Spleen (tissue), 7 donors: ENCODE data around the gene SLC35B1.
A peak's percentile ranks its signal among the peaks of the same experiment; 100 is the strongest.

Source experiments
- CTCF ChIP-seq, 11 experiments: fragments of 200-600 bp in 7 of 11; fragments of 450-650 bp in 4 of 11; sonication (generic) in 4 of 11; IDR thresholded peaks in 8 of 11; conservative IDR thresholded peaks in 3 of 11; 1 replicate in 7 of 11; 2 replicates in 4 of 11; pipeline versions ENCODE4 v1.4.0 to v1.8.0; 2016 to 2021; ENCODE audit warnings: antibody characterized with exemption in 11 of 11, inconsistent platforms in 4 of 11, mild to moderate bottlenecking in 1 of 11
- POLR2A ChIP-seq, 3 donors: fragments of 450-650 bp; IDR thresholded peaks; one replicate each; pipeline ENCODE4 v1.5.1; 2017; ENCODE audit warnings: antibody characterized with exemption in 3 of 3, mild to moderate bottlenecking in 1 of 3
- POLR2AphosphoS5 ChIP-seq, 3 donors: sonication (generic); formaldehyde crosslinking; IDR thresholded peaks; one replicate each; pipeline ENCODE4 v1.5.1; 2017; ENCODE audit warnings: antibody characterized with exemption in 3 of 3
- donor health status: DM: no; HTN: no; CAD: no; lungs with moderate emphysema.
- donor health status: DM: no; HTN: no; CAD: no.
- donor health status: DM: no; HTN: no; CAD: no.

GRCh38 chr17:49748791-49749190, 41.0 kb upstream of the SLC35B1 start:
- TF ChIP-seq POLR2A (IDR thresholded peaks at IDR 0.05) (no peak), CTCF (IDR thresholded peaks at IDR 0.05 in 8 of 11, conservative IDR thresholded peaks at IDR 0.05 in 3 of 11) (no peak), POLR2AphosphoS5 (IDR thresholded peaks at IDR 0.05) (peak in 1 of 3 donors; percentile 63)
